Type B pancreatic cell (in vitro differentiated cells): Measurements from ENCODE around the gene RBM47. TPM values are rescaled to one million over a fixed set of nuclear protein-coding genes. Genes with fewer than 3 reads are reported as not detected.
A peak's percentile ranks its signal among the peaks of the same experiment; 100 is the strongest.

Experiments
- DNase-seq: peaks from one replicate; pipeline ENCODE4 v3.0.0; 2021; ENCODE audit warnings: mixed read lengths; ENCODE audit not compliant: unreplicated experiment; ENCODE audit errors: extremely low spot score
- H3K27ac Mint-ChIP-seq: 2 replicates; pipeline ENCODE4 v1.8.0; 2021; ENCODE audit warnings: mild to moderate bottlenecking, mixed read lengths
- H3K27me3 Mint-ChIP-seq: 2 replicates; pipeline ENCODE4 v1.8.0; 2021; ENCODE audit warnings: mixed read lengths
- H3K36me3 Mint-ChIP-seq: 2 replicates; pipeline ENCODE4 v1.8.0; 2021; ENCODE audit warnings: mixed read lengths
- H3K4me1 Mint-ChIP-seq: one replicate; pipeline ENCODE4 v1.8.0; 2021; ENCODE audit warnings: mixed read lengths; ENCODE audit not compliant: unreplicated experiment
- H3K4me3 Mint-ChIP-seq: 2 replicates; pipeline ENCODE4 v1.8.0; 2021; ENCODE audit warnings: mild to moderate bottlenecking, mixed read lengths
- H3K9me3 Mint-ChIP-seq: 2 replicates; pipeline ENCODE4 v1.8.0; 2021; ENCODE audit warnings: mixed read lengths
- total RNA-seq: library from RNA; stranded (reverse); gene quantifications from 2 replicates; pipeline ENCODE4 v1.2.1, GENCODE V29; 2021; ENCODE audit warnings: low replicate concordance
- TF ChIP-seq, protein P1 (sequence below): fragments of 200-600 bp; sonication (generic); conservative IDR thresholded peaks from 2 replicates; pipeline ENCODE4 v1.5.0; 2021; ENCODE audit warnings: antibody characterized with exemption, mild to moderate bottlenecking

RBM47 gene
- total RNA-seq, 1 donor from 2014 or later = 53.5 TPM

DNA sequence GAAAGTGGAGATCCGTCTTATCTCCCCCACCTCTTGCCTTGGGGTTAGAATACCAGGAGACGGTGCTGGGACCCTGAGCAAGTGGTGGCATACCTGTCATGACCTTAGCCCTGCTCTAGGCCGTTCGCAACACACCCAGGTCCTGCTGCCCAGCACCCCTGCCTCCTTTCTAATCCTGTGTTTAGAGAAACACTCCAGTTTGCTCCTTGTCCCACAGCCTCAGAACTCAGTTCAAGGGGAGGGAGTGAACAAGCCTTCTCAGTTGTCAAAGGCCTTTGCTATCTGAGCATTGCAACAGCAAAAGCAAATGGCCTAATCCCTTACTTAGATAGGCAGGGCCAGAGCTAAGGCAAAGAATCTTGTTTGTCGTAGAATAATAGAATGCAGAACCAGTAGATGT, 226.6 kb downstream of the RBM47 start:
- peak overlapping the region; percentile 37 for H3K27ac Mint-ChIP-seq
- H3K4me3 Mint-ChIP-seq = no peak overlapping the region
- no peak for DNase-seq
- peaks cover 30% of the 10 kb centered on the region for H3K4me1 Mint-ChIP-seq
- peaks cover 4% of the 10 kb centered on the region for H3K9me3 Mint-ChIP-seq
- H3K27me3 Mint-ChIP-seq = no peaks in the 10 kb centered on the region
- TF ChIP-seq, protein P1, sequence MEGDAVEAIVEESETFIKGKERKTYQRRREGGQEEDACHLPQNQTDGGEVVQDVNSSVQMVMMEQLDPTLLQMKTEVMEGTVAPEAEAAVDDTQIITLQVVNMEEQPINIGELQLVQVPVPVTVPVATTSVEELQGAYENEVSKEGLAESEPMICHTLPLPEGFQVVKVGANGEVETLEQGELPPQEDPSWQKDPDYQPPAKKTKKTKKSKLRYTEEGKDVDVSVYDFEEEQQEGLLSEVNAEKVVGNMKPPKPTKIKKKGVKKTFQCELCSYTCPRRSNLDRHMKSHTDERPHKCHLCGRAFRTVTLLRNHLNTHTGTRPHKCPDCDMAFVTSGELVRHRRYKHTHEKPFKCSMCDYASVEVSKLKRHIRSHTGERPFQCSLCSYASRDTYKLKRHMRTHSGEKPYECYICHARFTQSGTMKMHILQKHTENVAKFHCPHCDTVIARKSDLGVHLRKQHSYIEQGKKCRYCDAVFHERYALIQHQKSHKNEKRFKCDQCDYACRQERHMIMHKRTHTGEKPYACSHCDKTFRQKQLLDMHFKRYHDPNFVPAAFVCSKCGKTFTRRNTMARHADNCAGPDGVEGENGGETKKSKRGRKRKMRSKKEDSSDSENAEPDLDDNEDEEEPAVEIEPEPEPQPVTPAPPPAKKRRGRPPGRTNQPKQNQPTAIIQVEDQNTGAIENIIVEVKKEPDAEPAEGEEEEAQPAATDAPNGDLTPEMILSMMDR = no peak
- H3K36me3 Mint-ChIP-seq = peaks cover 4% of the 10 kb centered on the region

DNA sequence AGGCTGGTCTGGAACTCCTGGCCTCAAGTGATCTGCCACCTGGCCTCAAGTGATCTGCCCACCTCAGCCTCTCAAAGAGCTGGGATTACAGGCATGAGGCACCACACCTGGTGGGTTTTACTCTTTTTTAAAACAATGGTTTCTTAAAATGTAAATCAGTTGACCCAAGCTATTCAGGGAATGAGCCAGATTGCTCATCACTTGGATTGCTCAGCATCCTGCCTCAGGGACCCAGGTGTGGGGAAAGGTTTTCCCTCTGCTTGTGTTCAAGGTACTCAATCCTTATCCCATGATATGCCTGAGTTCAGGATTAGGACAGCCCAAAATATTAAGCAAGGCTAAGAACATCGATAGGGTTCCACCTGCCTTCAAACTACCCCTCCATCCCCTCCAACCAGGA, 227.1 kb downstream of the RBM47 start:
- H3K4me1 Mint-ChIP-seq = peaks cover 30% of the 10 kb centered on the region
- H3K36me3 Mint-ChIP-seq = peaks cover 4% of the 10 kb centered on the region
- no peak overlapping the region for H3K4me3 Mint-ChIP-seq
- DNase-seq = no peak
- H3K27ac Mint-ChIP-seq = peak overlapping the region; percentile 37
- peaks cover 4% of the 10 kb centered on the region for H3K9me3 Mint-ChIP-seq
- H3K27me3 Mint-ChIP-seq = no peaks in the 10 kb centered on the region
- TF ChIP-seq, protein P1 = no peak

- H3K27ac Mint-ChIP-seq = no peak overlapping the region
- no peaks in the 10 kb centered on the region for H3K27me3 Mint-ChIP-seq
- peaks cover 30% of the 10 kb centered on the region for H3K4me1 Mint-ChIP-seq
- no peaks in the 10 kb centered on the region for H3K9me3 Mint-ChIP-seq
- TF ChIP-seq, protein P1 = no peak
- peaks cover 4% of the 10 kb centered on the region for H3K36me3 Mint-ChIP-seq
- no peak for DNase-seq
- no peak overlapping the region for H3K4me3 Mint-ChIP-seq
These were observed 228.0 kb downstream of the RBM47 start for GRCh38 chr4:40401631-40402030.

DNA sequence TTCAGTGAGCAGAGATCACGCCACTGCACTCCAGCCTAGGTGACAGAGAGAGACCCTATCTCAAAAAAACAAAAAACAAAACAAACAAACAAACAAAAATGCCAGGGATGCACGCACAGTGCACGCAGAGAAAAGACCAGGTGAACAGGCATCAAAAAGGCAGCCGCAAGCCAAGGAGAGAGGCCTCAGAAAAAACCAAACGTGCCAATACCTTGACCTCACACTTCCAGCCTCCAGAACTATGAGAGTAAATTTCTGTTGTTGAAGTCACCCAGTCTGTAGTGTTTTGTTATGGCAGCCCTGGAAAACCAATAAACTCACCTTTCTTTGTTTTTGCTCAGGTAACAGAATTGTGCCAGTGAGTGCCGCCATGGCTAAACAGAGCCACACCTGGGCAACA, 228.6 kb downstream of the RBM47 start:
- Mint-ChIP-seq H3K27ac (no peak overlapping the region), H3K4me3 (no peak overlapping the region), H3K36me3 (peaks cover 4% of the 10 kb centered on the region), H3K4me1 (peaks cover 35% of the 10 kb centered on the region), H3K9me3 (no peaks in the 10 kb centered on the region), H3K27me3 (no peaks in the 10 kb centered on the region)
- TF ChIP-seq, protein P1 = no peak
- no peak for DNase-seq

GRCh38 chr4:40399578-40399977, 230.1 kb downstream of the RBM47 start:
- Mint-ChIP-seq H3K27ac (peak overlapping the region; percentile 2), H3K27me3 (no peaks in the 10 kb centered on the region), H3K4me3 (no peak overlapping the region), H3K36me3 (no peaks in the 10 kb centered on the region), H3K9me3 (no peaks in the 10 kb centered on the region), H3K4me1 (peaks cover 38% of the 10 kb centered on the region)
- DNase-seq = no peak
- TF ChIP-seq, protein P1 = no peak
